Eye (tissue), 1 donor: Measurements from ENCODE around the gene PATL2.
"Not testable (repeated sequence)": the region's sequence is repeated elsewhere in the genome, so short reads cannot be mapped to it uniquely, and the experiment has no call there.

Experiments
- DNase-seq: peaks from one replicate; pipeline ENCODE4 v3.0.0-alpha.2; 2015

PATL2 gene

GRCh38 chr15:44711096-44711742 is at the start of gene PATL2, which contains the start of gene B2M:
TSS of gene PATL2 (minus strand) at chr15:44711323. CDS start at chr15:44676490, 34,833 bp downstream.
TSS of gene B2M (plus strand) at chr15:44711517. CDS start at chr15:44711547, 30 bp downstream.
- peak; percentile 99 for DNase-seq

- DNase-seq, result no peak
Measured at GRCh38 chr15:44753345-44753744, 42.2 kb upstream of the PATL2 start.

GRCh38 chr15:44743454-44743853 is 32.3 kb upstream of the PATL2 start:
- not testable (repeated sequence) for DNase-seq

GRCh38 chr15:44739222-44739847 is 28.2 kb upstream of the PATL2 start:
- DNase-seq, result not testable (repeated sequence)

- peak; percentile 71 for DNase-seq
Measured at GRCh38 chr15:44738340-44738984, 27.3 kb upstream of the PATL2 start.

- no peak for DNase-seq
Measured at GRCh38 chr15:44736181-44736765, 25.1 kb upstream of the PATL2 start, which contains the start of gene TRIM69. TSS of gene TRIM69 (plus strand) at chr15:44736528. CDS start at chr15:44736705, 177 bp downstream.

GRCh38 chr15:44735482-44736180 is 24.5 kb upstream of the PATL2 start:
- no peak for DNase-seq

GRCh38 chr15:44734839-44735481 is 23.8 kb upstream of the PATL2 start:
- no peak for DNase-seq

GRCh38 chr15:44729408-44730127 is 18.4 kb upstream of the PATL2 start:
- DNase-seq, result no peak

GRCh38 chr15:44728576-44729407 is 17.7 kb upstream of the PATL2 start:
- peak; percentile 98 for DNase-seq

- not testable (repeated sequence) for DNase-seq
Measured at GRCh38 chr15:44728232-44728575, 17.1 kb upstream of the PATL2 start.

- no peak for DNase-seq
Measured at GRCh38 chr15:44727485-44728231, 16.5 kb upstream of the PATL2 start.

GRCh38 chr15:44726568-44727484 is 15.7 kb upstream of the PATL2 start:
- peak; percentile 12 for DNase-seq

GRCh38 chr15:44726136-44726535 is 15.0 kb upstream of the PATL2 start:
- DNase-seq, result no peak

GRCh38 chr15:44722011-44722410 is 10.9 kb upstream of the PATL2 start:
- no peak for DNase-seq

GRCh38 chr15:44720460-44721176 is 9.5 kb upstream of the PATL2 start:
- no peak for DNase-seq

- not testable (repeated sequence) for DNase-seq
Measured at GRCh38 chr15:44720000-44720435, 8.9 kb upstream of the PATL2 start.
